ENCODE results near the gene DHFR2. TPM values are rescaled to one million over a fixed set of nuclear protein-coding genes. Genes with fewer than 3 reads are reported as not detected.
A peak's percentile ranks its signal among the peaks of the same experiment; 100 is the strongest.

Gene DHFR2
- total RNA-seq, 1 donor from 2014 or later, result 4.1 TPM

GRCh38 chr3:94011233-94011711, 51.4 kb downstream of the DHFR2 start:
- ATAC-seq (no peak), DNase-seq (ENCODE audit: low spot score) (no peak)

- no peak for DNase-seq (ENCODE audit: low spot score)
- no peak for ATAC-seq
Observed at GRCh38 chr3:94009608-94010007, 53.1 kb downstream of the DHFR2 start.

- ATAC-seq (peak; percentile 66), DNase-seq (ENCODE audit: low spot score) (no peak)
Observed at GRCh38 chr3:94008253-94008652, 54.5 kb downstream of the DHFR2 start.

Other genes with a start within 250 kb of the DHFR2 start
- gene PROS1, start 89.0 kb downstream of the DHFR2 start, total RNA-seq, result 147 TPM
- 4.2 TPM for gene ARL13B, start 82.8 kb downstream of the DHFR2 start, total RNA-seq
- gene STX19, start 34.3 kb downstream of the DHFR2 start, total RNA-seq, result not detected
- 4.8 TPM for gene NSUN3, start 145 bp upstream of the DHFR2 start, total RNA-seq

All from left lobe of liver (tissue), 2 donors.